ENCODE data around the gene C1orf198. TPM values are rescaled to one million over a fixed set of nuclear protein-coding genes. Genes with fewer than 3 reads are reported as not detected.
A peak's percentile ranks its signal among the peaks of the same experiment; 100 is the strongest.

Gene C1orf198
- total and polyA plus RNA-seq, 4 experiments from 2014 or later: 4.2 to 5.0 (median 4.6) TPM

DNA sequence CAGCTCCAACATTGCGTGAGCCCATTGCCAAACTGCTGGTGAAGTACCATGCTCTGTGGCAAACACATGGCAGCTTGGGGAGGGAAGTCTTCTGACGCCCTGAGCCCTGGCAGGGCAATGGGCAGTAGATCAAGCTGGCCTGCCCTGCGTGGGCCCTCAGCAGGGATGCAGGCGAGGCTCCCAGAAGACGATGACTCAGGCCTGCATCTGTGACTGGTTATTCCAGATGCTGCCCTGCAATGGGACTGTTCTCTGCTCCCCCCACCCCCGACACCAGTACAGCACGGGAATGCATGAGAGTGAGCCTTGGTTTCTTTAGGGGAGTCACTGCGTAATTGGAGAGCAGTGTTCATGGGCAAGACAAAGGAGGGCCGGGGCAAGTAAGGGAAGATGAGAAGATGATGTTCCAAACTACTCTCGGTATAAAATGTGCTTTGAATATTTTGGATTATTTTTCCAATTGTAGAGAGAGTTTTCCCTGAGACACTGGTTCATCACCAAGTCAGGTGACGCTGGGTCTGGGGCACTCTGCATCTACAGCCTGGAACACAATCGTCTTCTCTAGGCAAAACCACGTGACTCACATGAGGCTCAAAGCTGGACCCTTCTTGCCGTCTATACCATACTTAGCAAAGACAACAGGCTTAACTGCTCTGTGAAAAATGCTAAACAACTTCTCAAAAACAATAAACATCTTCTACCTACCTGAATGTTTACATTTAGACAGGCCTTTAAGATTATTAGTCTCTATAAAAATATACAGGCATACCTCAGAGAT, 9.0 kb upstream of the C1orf198 start:
- no peak overlapping the region for H3K27ac ChIP-seq (ENCODE audit: low read depth, low read length)
- H3K36me3 ChIP-seq (ENCODE audit: insufficient read depth, low read length): no peaks in the 10 kb centered on the region
- Mint-ChIP-seq H3K27ac (no peak overlapping the region), H3K27me3 (peaks cover 33 to 36% of the 10 kb centered on the region in 2 donors), H3K4me3 (no peak overlapping the region), H3K36me3 (no peaks in the 10 kb centered on the region), H3K4me1 (no peaks in the 10 kb centered on the region), H3K9me3 (no peaks in the 10 kb centered on the region)
- no peaks in the 10 kb centered on the region for H3K4me1 ChIP-seq (ENCODE audit: insufficient read depth, low read length)
- no peak for DNase-seq
- no peak overlapping the region for H3K4me3 ChIP-seq (ENCODE audit: low read length in 2 of 2)
- no peaks in the 10 kb centered on the region for H3K9me3 ChIP-seq (ENCODE audit: control insufficient read depth in 1 of 2, low read length in 2 of 2)
- POLR2A ChIA-PET (ENCODE audit: partially characterized antibody): no interaction called here
- peaks cover 14% of the 10 kb centered on the region for H3K27me3 ChIP-seq (ENCODE audit: insufficient read depth, low read length)
- intact Hi-C loops (cut with micrococcal nuclease): no loop called here
- CTCF ChIA-PET (ENCODE audit: partially characterized antibody): no interaction called here

- Histone ChIP-seq H3K27ac (ENCODE audit: low read depth, low read length) (no peak overlapping the region), H3K36me3 (ENCODE audit: insufficient read depth, low read length) (no peaks in the 10 kb centered on the region), H3K27me3 (ENCODE audit: insufficient read depth, low read length) (peaks cover 14% of the 10 kb centered on the region), H3K4me1 (ENCODE audit: insufficient read depth, low read length) (no peaks in the 10 kb centered on the region), H3K4me3 (ENCODE audit: low read length in 2 of 2) (no peak overlapping the region), H3K9me3 (ENCODE audit: control insufficient read depth in 1 of 2, low read length in 2 of 2) (no peaks in the 10 kb centered on the region)
- POLR2A ChIA-PET (ENCODE audit: partially characterized antibody): no interaction called here
- Mint-ChIP-seq H3K4me3 (no peak overlapping the region), H3K27ac (no peak overlapping the region), H3K27me3 (peaks cover 35 to 37% of the 10 kb centered on the region in 2 donors), H3K4me1 (no peaks in the 10 kb centered on the region), H3K36me3 (no peaks in the 10 kb centered on the region), H3K9me3 (no peaks in the 10 kb centered on the region)
- CTCF ChIA-PET (ENCODE audit: partially characterized antibody): no interaction called here
- intact Hi-C loops (cut with micrococcal nuclease): no loop called here
- DNase-seq: no peak
Measured at GRCh38 chr1:230876660-230877059, 8.3 kb upstream of the C1orf198 start.

- POLR2A ChIA-PET (ENCODE audit: partially characterized antibody): no interaction called here
- H3K27ac ChIP-seq (ENCODE audit: low read depth, low read length): no peak overlapping the region
- H3K27me3 ChIP-seq (ENCODE audit: insufficient read depth, low read length): peaks cover 6% of the 10 kb centered on the region
- no peak for DNase-seq
- no peaks in the 10 kb centered on the region for H3K9me3 ChIP-seq (ENCODE audit: control insufficient read depth in 1 of 2, low read length in 2 of 2)
- no peaks in the 10 kb centered on the region for H3K9me3 Mint-ChIP-seq
- intact Hi-C loops (cut with micrococcal nuclease): no loop called here
- no peak overlapping the region for H3K27ac Mint-ChIP-seq
- H3K4me1 ChIP-seq (ENCODE audit: insufficient read depth, low read length): no peaks in the 10 kb centered on the region
- H3K36me3 ChIP-seq (ENCODE audit: insufficient read depth, low read length): no peaks in the 10 kb centered on the region
- CTCF ChIA-PET (ENCODE audit: partially characterized antibody): no interaction called here
- H3K4me3 Mint-ChIP-seq: no peak overlapping the region
- H3K27me3 Mint-ChIP-seq: peaks cover 27 to 34% of the 10 kb centered on the region in 2 donors
- no peaks in the 10 kb centered on the region for H3K4me1 Mint-ChIP-seq
- H3K36me3 Mint-ChIP-seq: no peaks in the 10 kb centered on the region
- H3K4me3 ChIP-seq (ENCODE audit: low read length in 2 of 2): no peak overlapping the region
Measured at GRCh38 chr1:230875370-230875769, 7.0 kb upstream of the C1orf198 start.

DNA sequence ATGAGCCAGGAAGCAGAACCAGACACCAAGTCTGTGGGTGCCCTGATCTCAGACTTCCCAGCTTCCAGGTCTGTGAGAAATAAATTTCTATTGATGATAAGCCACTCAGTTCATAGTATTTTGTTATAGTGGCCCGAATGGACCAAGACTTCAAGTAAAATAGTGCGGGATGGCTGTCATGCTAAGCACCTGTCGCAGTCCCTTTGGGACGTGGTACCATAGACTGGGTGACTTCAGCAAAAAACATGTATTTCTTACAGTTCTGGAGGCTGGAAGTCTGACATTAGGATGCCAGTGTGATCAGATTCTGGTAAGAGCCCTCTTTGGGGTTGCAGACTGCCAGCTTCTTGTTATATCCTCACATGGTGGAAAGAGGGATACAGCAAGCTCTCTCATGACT, 2.6 kb upstream of the C1orf198 start:
- H3K27ac Mint-ChIP-seq: no peak overlapping the region

DNA sequence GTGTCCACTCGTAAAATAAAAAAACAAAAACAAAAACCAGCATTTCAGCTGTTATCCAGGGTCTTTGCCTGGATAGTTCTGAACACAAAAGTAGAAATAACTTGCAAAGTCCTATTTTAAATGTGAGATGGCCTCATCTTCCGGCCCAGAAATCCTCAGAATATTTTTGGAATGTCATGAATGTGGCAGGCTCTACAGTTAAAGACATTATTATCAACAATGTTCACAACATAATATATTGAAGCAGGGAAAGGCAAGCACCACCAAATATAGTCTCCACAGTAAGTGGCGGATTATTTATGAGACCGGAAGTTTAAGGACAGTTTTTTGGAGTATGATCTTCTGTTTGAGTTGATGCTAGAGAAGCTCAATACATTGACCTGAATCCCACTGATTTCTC, 1.2 kb upstream of the C1orf198 start:
- Mint-ChIP-seq H3K36me3 (peaks cover 0 to 2% of the 10 kb centered on the region in 2 donors), H3K4me1 (peaks cover 7 to 14% (median 11%) of the 10 kb centered on the region in 4 donors), H3K9me3 (no peaks in the 10 kb centered on the region), H3K27me3 (peaks cover 18 to 22% of the 10 kb centered on the region in 2 donors), H3K27ac (peak overlapping the region in 1 of 7 donors; percentile 27), H3K4me3 (peak overlapping the region; percentile 53 to 84 (median 74))
- intact Hi-C loops (cut with micrococcal nuclease): loop anchor here (5.0 kb wide), 1 partner anchor 468 kb away; the partner anchor contains the start of genes EXOC8 and SPRTN
- H3K4me1 ChIP-seq (ENCODE audit: insufficient read depth, low read length): peaks cover 15% of the 10 kb centered on the region
- peaks cover 14% of the 10 kb centered on the region for H3K27me3 ChIP-seq (ENCODE audit: insufficient read depth, low read length)
- CTCF ChIA-PET (ENCODE audit: partially characterized antibody): no interaction called here
- no peak overlapping the region for H3K27ac ChIP-seq (ENCODE audit: low read depth, low read length)
- no peak overlapping the region for H3K4me3 ChIP-seq (ENCODE audit: low read length in 2 of 2)
- H3K9me3 ChIP-seq (ENCODE audit: control insufficient read depth in 1 of 2, low read length in 2 of 2): no peaks in the 10 kb centered on the region
- DNase-seq: no peak
- POLR2A ChIA-PET (ENCODE audit: partially characterized antibody): no interaction called here
- H3K36me3 ChIP-seq (ENCODE audit: insufficient read depth, low read length): no peaks in the 10 kb centered on the region

More for the DNA sequence above, 2.6 kb upstream of the C1orf198 start:
- Histone ChIP-seq H3K4me1 (ENCODE audit: insufficient read depth, low read length) (peaks cover 15% of the 10 kb centered on the region), H3K36me3 (ENCODE audit: insufficient read depth, low read length) (no peaks in the 10 kb centered on the region), H3K27me3 (ENCODE audit: insufficient read depth, low read length) (peaks cover 14% of the 10 kb centered on the region), H3K9me3 (ENCODE audit: control insufficient read depth in 1 of 2, low read length in 2 of 2) (no peaks in the 10 kb centered on the region), H3K27ac (ENCODE audit: low read depth, low read length) (no peak overlapping the region), H3K4me3 (ENCODE audit: low read length in 2 of 2) (no peak overlapping the region)
- Mint-ChIP-seq H3K9me3 (no peaks in the 10 kb centered on the region), H3K4me3 (peak overlapping the region in 1 of 8 donors; percentile 39), H3K36me3 (peaks cover 0 to 2% of the 10 kb centered on the region in 2 donors), H3K4me1 (peaks cover 7 to 14% (median 11%) of the 10 kb centered on the region in 4 donors), H3K27me3 (peaks cover 25 to 28% of the 10 kb centered on the region in 2 donors)
- POLR2A ChIA-PET (ENCODE audit: partially characterized antibody): no interaction called here
- DNase-seq: no peak
- intact Hi-C loops (cut with micrococcal nuclease): no loop called here
- CTCF ChIA-PET (ENCODE audit: partially characterized antibody): no interaction called here

DNA sequence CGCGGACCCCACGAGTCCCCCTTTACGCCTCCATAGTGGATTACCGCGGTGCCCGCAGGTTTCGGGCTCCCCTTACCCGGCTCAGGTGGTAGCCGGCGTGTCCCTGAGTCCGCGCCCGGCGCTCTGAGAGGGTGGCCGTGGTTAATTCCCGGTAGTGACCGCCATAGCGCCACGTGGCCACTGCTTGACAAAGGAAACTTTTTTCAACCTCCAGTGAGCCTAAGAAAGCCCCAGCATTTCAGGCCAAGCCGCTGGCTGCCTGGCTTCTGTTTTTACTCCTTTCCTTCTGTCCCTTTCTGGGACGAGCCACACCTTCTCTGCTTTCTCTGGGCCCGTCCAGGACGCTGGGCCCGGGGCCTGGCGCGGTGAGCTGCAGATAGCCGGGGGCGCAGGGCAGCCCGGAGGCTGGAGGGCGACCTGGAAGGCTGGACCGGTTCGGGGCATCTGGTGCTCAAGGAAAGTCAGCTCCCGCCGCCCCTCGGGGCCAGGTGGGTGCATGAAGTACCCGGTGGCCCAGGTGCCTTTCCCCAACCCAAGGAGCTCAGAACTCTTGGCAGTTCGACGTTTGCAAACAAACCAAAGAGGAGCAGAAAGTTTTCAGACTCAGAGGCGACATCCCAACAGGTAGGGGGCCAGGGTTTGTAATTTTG, 540 bp upstream of the C1orf198 start:
- peak overlapping the region in 6 of 7 donors; percentile 22 to 81 (median 46) for H3K27ac Mint-ChIP-seq
- no peaks in the 10 kb centered on the region for H3K9me3 ChIP-seq (ENCODE audit: control insufficient read depth in 1 of 2, low read length in 2 of 2)
- H3K27me3 Mint-ChIP-seq: peaks cover 17 to 19% of the 10 kb centered on the region in 2 donors
- peaks cover 15% of the 10 kb centered on the region for H3K4me1 ChIP-seq (ENCODE audit: insufficient read depth, low read length)
- peaks cover 7 to 18% (median 11%) of the 10 kb centered on the region in 4 donors for H3K4me1 Mint-ChIP-seq
- peaks cover 0 to 2% of the 10 kb centered on the region in 2 donors for H3K36me3 Mint-ChIP-seq
- ChIA-PET POLR2A (ENCODE audit: partially characterized antibody) (no interaction called here), CTCF (ENCODE audit: partially characterized antibody) (no interaction called here)
- intact Hi-C loops (cut with micrococcal nuclease): loop anchor here (1.0 to 5.0 kb wide), 2 partner anchors 227 to 468 kb away; partner anchors contain the start of genes COG2, EXOC8 and SPRTN
- peak overlapping the region in 1 of 2 donors; percentile 35 for H3K4me3 ChIP-seq (ENCODE audit: low read length in 2 of 2)
- H3K27ac ChIP-seq (ENCODE audit: low read depth, low read length): no peak overlapping the region
- peaks cover 14% of the 10 kb centered on the region for H3K27me3 ChIP-seq (ENCODE audit: insufficient read depth, low read length)
- H3K4me3 Mint-ChIP-seq: peak overlapping the region; percentile 79 to 95 (median 84)
- no peaks in the 10 kb centered on the region for H3K36me3 ChIP-seq (ENCODE audit: insufficient read depth, low read length)
- peak in 2 of 5 donors; percentile 5 to 60 for DNase-seq
- no peaks in the 10 kb centered on the region for H3K9me3 Mint-ChIP-seq

Measured in CD4-positive, alpha-beta memory T cell (primary cell).